Islet of Langerhans (tissue), 1 donor: ENCODE data around the gene SBK1.
"Not testable (repeated sequence)": the region's sequence is repeated elsewhere in the genome, so short reads cannot be mapped to it uniquely, and the experiment has no call there.

ENCODE experiments used
- FAIRE-seq: peaks from one replicate; lab custom pipeline; 2011; peaks lifted over from hg19 to GRCh38; lab: Jason Lieb, UNC

The SBK1 gene

GRCh38 chr16:28291651-28292626 is at the start of gene SBK1:
Gene SBK1, plus strand, starts transcription at chr16:28292525. Its CDS starts 24,867 bp downstream, at chr16:28317392.
- FAIRE-seq, result no peak

- FAIRE-seq, result not testable (repeated sequence)
Observed at GRCh38 chr16:28249483-28249882, 42.8 kb upstream of the SBK1 start.

GRCh38 chr16:28250999-28251398 is 41.3 kb upstream of the SBK1 start:
- no peak for FAIRE-seq

GRCh38 chr16:28254158-28254557 is 38.2 kb upstream of the SBK1 start:
- no peak for FAIRE-seq

- no peak for FAIRE-seq
Observed at GRCh38 chr16:28255838-28256237, 36.5 kb upstream of the SBK1 start.

- FAIRE-seq, result no peak
Observed at GRCh38 chr16:28257256-28257655, 35.1 kb upstream of the SBK1 start.

- no peak for FAIRE-seq
Observed at GRCh38 chr16:28258567-28258966, 33.8 kb upstream of the SBK1 start.

GRCh38 chr16:28259091-28259780 is 33.1 kb upstream of the SBK1 start:
- FAIRE-seq, result no peak

- FAIRE-seq, result no peak
Observed at GRCh38 chr16:28259781-28260150, 32.6 kb upstream of the SBK1 start.

- FAIRE-seq, result no peak
Observed at GRCh38 chr16:28260193-28260592, 32.1 kb upstream of the SBK1 start.

GRCh38 chr16:28261942-28262341 is 30.4 kb upstream of the SBK1 start:
- no peak for FAIRE-seq

GRCh38 chr16:28263305-28263704 is 29.0 kb upstream of the SBK1 start:
- no peak for FAIRE-seq

- FAIRE-seq, result no peak
Observed at GRCh38 chr16:28264656-28265055, 27.7 kb upstream of the SBK1 start.

GRCh38 chr16:28265822-28266221 is 26.5 kb upstream of the SBK1 start:
- no peak for FAIRE-seq

GRCh38 chr16:28267356-28267755 is 25.0 kb upstream of the SBK1 start:
- FAIRE-seq, result no peak

- no peak for FAIRE-seq
Observed at GRCh38 chr16:28273511-28273910, 18.8 kb upstream of the SBK1 start.

GRCh38 chr16:28274676-28275075 is 17.6 kb upstream of the SBK1 start:
- no peak for FAIRE-seq

GRCh38 chr16:28276301-28276700 is 16.0 kb upstream of the SBK1 start:
- FAIRE-seq, result no peak

- FAIRE-seq, result no peak
Observed at GRCh38 chr16:28277537-28278388, 14.6 kb upstream of the SBK1 start.

GRCh38 chr16:28279006-28279405 is 13.3 kb upstream of the SBK1 start:
- FAIRE-seq, result no peak

- FAIRE-seq, result no peak
Observed at GRCh38 chr16:28280881-28281836, 11.2 kb upstream of the SBK1 start.
